ENCODE results near the gene MEGF8.

GRCh38 chr19:42402376-42403116, 77.1 kb downstream of the MEGF8 start:
- TF ChIP-seq CTCF (IDR thresholded peaks at IDR 0.05) (no peak), POLR2A (IDR thresholded peaks at IDR 0.05) (no peak)
